Activated CD4-positive, alpha-beta memory T cell treated with anti-CD3 and anti-CD28 coated beads, Interleukin-2, amount 10 ng/mL, durations not matched to agents 7 days and 5 days (primary cell): ENCODE data around the gene MOB3A. TPM values are rescaled to one million over a fixed set of nuclear protein-coding genes. Genes with fewer than 3 reads are reported as not detected.
A peak's percentile ranks its signal among the peaks of the same experiment; 100 is the strongest.

Experiments
- CTCF ChIA-PET: fragments of 350-600 bp; sonication (Branson Sonifier 250); formaldehyde crosslinking; loops from one replicate; lab custom pipeline; 2021; ENCODE audit warnings: antibody characterized with exemption, inconsistent platforms; lab: Charles Lee
- POLR2A ChIA-PET: fragments of 350-600 bp; sonication (Branson Sonifier 250); formaldehyde crosslinking; loops from one replicate; lab custom pipeline; 2021; ENCODE audit warnings: antibody characterized with exemption; lab: Charles Lee
- DNase-seq: peaks from one replicate; pipeline ENCODE4 v3.0.0-alpha.2; 2020
- H3K27ac Mint-ChIP-seq: one replicate; pipeline ENCODE4 v1.8.0; 2021; ENCODE audit warnings: mild to moderate bottlenecking, mixed read lengths
- H3K27me3 Mint-ChIP-seq: one replicate; pipeline ENCODE4 v1.8.0; 2021; ENCODE audit warnings: mixed read lengths
- H3K36me3 Mint-ChIP-seq: one replicate; pipeline ENCODE4 v1.8.0; 2021; ENCODE audit warnings: low read depth, mixed read lengths
- H3K4me1 Mint-ChIP-seq: one replicate; pipeline ENCODE4 v1.8.0; 2021; ENCODE audit warnings: mixed read lengths
- H3K4me3 Mint-ChIP-seq: one replicate; pipeline ENCODE4 v1.8.0; 2021; ENCODE audit warnings: mild to moderate bottlenecking, mixed read lengths
- H3K9me3 Mint-ChIP-seq: one replicate; pipeline ENCODE4 v1.8.0; 2021; ENCODE audit warnings: mixed read lengths
- total RNA-seq, 2 experiments: library from RNA; stranded (reverse); gene quantifications; one replicate each; pipeline ENCODE4 v1.2.3, GENCODE V29; 2021

Gene MOB3A
- total RNA-seq, 2 experiments from 2014 or later, result 242 to 251 TPM

- Mint-ChIP-seq H3K36me3 (peaks cover 64% of the 10 kb centered on the region), H3K4me3 (no peak overlapping the region), H3K9me3 (no peaks in the 10 kb centered on the region), H3K27ac (no peak overlapping the region), H3K4me1 (no peaks in the 10 kb centered on the region), H3K27me3 (no peaks in the 10 kb centered on the region)
- no peak for DNase-seq
- CTCF ChIA-PET, result interaction anchor here (1.0 kb wide), 1 partner anchor 91 kb away, joined by 3 read pairs; no protein-coding TSS in a partner anchor
- POLR2A ChIA-PET, result no interaction called here
These were observed 14.7 kb upstream of the MOB3A start for GRCh38 chr19:2110822-2111221.

- Mint-ChIP-seq H3K4me3 (no peak overlapping the region), H3K4me1 (no peaks in the 10 kb centered on the region), H3K36me3 (peaks cover 67% of the 10 kb centered on the region), H3K27me3 (no peaks in the 10 kb centered on the region), H3K9me3 (no peaks in the 10 kb centered on the region), H3K27ac (no peak overlapping the region)
- CTCF ChIA-PET, result no interaction called here
- DNase-seq, result no peak
- POLR2A ChIA-PET, result no interaction called here
These were observed 13.1 kb upstream of the MOB3A start for GRCh38 chr19:2109046-2109864.

DNA sequence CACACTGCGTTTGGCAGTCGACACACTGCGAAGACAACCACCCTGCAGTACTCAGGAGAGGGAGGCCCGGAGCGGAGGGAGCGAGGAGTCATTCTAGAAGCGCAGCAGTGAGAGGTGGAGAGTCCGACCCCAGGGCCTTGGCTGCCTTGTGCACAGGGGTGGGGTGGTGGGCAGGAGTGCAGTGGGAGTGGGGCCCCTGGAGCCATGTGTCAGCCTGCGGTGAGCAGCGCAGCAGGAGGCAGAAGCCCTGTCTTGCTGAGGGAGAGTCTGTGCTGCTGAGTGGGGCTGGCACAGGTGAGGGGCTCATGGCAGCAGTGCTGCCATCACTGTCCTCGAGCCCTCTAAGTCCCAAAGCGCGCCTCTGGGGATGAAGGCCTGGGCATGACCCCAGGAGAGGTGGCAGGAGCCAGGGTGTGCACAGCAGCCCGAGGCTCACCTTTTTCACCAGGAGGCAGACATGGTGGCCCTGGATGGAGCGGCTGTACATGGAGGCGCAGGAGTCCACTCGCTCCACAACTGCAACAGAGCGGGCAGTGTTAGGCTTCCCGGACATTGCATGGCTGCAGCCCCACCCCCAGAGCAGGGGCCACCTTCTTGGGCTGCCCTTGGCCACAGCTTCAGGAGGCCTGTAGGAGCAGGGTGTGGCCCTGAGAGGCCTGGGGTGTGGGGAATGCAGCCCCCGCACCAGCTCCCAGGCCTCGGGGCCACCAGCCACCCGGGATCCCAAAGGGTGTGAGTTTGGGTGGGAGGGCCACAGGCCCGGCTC lies 12.3 kb upstream of the MOB3A start:
- POLR2A ChIA-PET, result no interaction called here
- Mint-ChIP-seq H3K27ac (no peak overlapping the region), H3K4me1 (no peaks in the 10 kb centered on the region), H3K36me3 (peaks cover 68% of the 10 kb centered on the region), H3K4me3 (no peak overlapping the region), H3K9me3 (no peaks in the 10 kb centered on the region), H3K27me3 (no peaks in the 10 kb centered on the region)
- CTCF ChIA-PET, result interaction anchor here (0.7 kb wide), 1 partner anchor 208 kb away, joined by 3 read pairs; no protein-coding TSS in a partner anchor
- DNase-seq, result no peak

DNA sequence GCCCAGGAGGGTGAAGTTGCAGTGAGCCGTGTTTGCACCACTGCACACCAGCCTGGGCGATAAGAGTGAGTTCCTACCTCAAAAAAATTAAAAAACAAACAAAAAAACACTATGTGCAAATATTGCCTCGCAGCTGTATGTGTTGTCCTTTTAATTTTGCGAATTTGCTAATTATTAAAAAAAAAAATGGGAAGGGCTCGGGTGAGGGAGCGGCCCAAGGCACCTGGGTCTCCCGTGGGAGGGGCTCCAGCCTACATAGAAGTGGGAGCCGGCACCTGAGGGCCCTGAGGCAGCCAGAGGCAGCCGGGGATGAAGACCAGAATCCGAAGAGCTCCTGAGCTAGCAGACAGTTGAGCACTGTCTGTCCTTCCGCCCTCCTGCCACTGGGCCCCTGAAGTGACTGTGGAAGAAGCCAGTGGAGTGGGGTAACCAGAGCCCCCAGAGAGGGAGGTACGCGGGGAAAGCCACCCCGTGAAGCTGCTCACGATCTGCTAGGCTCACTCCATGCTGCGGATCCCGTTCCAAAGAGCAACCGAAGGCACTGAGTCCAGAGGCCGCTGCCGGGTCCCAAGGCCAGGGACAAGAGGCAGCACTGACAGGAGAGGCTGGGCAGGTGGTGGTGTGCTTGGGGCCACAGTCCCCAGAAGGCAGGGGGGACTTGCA lies 7.0 kb upstream of the MOB3A start:
- no peak for DNase-seq
- no peak overlapping the region for H3K27ac Mint-ChIP-seq
- peaks cover 61% of the 10 kb centered on the region for H3K36me3 Mint-ChIP-seq
- POLR2A ChIA-PET, result no interaction called here
- no peak overlapping the region for H3K4me3 Mint-ChIP-seq
- no peaks in the 10 kb centered on the region for H3K27me3 Mint-ChIP-seq
- peaks cover 2% of the 10 kb centered on the region for H3K4me1 Mint-ChIP-seq
- CTCF ChIA-PET, result no interaction called here
- no peaks in the 10 kb centered on the region for H3K9me3 Mint-ChIP-seq

DNA sequence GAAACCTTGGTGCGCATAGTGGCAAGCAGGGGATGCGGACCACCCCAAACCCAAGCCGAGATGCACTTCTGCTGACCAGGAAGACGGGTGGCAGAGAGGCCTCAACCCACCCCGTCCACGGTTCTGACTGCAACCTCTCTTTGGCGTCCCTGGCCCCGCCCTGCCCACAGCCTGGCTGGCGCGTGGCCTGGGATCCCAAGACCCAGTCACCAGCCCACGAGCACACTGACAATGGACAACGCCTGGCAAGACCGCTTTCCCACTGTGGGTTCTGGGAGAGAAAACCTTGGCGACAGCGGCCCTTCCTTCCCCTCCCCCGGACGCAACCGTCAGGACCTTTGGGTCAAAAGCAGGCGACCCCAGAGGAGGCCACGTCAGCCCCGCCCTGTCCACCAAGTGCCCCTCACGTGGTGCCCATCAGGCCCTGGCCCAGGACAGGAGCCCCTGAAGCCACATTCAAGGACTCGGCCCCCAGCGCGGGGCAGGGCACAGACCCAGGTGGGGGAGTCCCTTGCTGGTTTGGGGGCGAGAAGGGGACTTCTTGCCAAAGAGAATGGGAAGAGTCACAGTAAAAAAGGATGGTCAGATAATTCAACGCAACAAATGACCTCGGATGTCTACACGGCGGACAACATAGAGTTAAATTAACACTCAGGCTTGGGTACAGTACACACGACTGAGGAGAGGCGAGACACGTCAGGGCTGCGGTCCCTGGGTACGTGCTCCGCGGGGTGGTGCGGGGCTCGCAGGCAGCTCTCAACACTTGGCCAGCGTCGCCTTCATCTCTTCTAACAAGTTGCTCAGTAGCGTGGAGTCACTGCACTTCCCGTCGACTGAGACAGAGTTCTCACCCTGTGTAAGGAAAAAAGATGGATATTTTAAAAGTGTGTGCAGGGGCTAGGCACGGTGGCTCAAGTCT lies 5.5 kb upstream of the MOB3A start:
- peaks cover 49% of the 10 kb centered on the region for H3K36me3 Mint-ChIP-seq
- H3K4me1 Mint-ChIP-seq, result peaks cover 11% of the 10 kb centered on the region
- H3K4me3 Mint-ChIP-seq, result no peak overlapping the region
- ChIA-PET CTCF (no interaction called here), POLR2A (no interaction called here)
- DNase-seq, result no peak
- H3K27me3 Mint-ChIP-seq, result no peaks in the 10 kb centered on the region
- H3K27ac Mint-ChIP-seq, result no peak overlapping the region
- no peaks in the 10 kb centered on the region for H3K9me3 Mint-ChIP-seq

GRCh38 chr19:2100719-2101061 lies 4.6 kb upstream of the MOB3A start:
- Mint-ChIP-seq H3K4me1 (peaks cover 11% of the 10 kb centered on the region), H3K27me3 (no peaks in the 10 kb centered on the region), H3K4me3 (no peak overlapping the region), H3K27ac (no peak overlapping the region), H3K9me3 (no peaks in the 10 kb centered on the region), H3K36me3 (peaks cover 42% of the 10 kb centered on the region)
- no peak for DNase-seq
- ChIA-PET CTCF (no interaction called here), POLR2A (no interaction called here)

DNA sequence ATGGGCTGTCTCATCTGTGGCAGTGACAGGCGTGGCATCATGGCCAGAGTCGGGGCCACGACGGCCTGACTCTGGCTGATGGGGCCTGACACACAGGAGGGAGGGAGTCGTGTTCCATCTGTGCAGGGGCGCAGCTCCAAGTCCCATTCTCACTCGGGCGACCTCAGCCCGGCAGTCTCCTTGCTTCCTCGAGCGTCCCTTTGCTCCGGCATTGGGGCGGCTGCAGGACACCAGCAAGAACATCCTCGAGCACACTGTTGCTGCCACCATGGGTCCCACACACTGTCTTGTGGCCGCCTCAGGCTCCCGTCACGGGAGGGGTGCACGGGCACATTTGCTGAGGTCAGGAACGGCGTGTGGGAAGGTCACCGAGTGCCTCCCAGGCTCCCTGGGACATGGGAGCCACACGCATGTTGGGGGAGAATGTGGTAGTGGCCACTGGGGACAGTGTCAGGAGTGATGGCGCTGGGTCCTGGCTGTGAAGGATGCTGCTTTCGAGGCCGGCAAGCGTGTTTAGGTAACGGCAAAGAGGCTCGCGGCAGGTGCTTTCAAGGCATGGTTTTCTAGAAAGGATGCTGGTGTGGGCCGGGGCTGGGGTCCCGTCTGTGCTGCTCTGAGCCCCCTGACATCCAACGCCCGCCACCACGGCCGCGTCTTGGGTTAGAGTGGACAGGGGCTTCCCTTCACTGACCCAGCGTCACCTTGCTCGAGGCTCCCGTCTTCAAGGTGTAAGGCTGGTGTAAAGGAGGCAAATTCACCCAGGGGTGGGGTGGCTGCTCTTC lies 4.0 kb upstream of the MOB3A start:
- Mint-ChIP-seq H3K36me3 (peaks cover 41% of the 10 kb centered on the region), H3K4me1 (peaks cover 11% of the 10 kb centered on the region), H3K4me3 (no peak overlapping the region), H3K27me3 (no peaks in the 10 kb centered on the region), H3K27ac (no peak overlapping the region), H3K9me3 (no peaks in the 10 kb centered on the region)
- ChIA-PET CTCF (no interaction called here), POLR2A (no interaction called here)
- DNase-seq, result no peak

DNA sequence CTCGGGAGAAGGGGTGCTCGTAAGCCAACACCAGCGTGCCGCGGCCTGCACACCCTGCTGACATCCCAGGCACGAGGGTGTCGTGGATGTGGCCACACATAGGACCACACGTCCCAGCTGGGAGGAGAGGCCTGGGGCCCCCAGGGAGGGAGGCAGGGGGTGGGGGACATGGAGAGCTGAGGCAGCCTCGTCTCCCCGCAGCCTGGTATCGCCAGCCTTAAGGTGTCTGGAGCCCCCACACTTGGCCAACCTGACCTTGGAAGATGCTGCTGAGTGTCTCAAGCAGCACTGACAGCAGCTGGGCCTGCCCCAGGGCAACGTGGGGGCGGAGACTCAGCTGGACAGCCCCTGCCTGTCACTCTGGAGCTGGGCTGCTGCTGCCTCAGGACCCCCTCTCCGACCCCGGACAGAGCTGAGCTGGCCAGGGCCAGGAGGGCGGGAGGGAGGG lies 3.0 kb upstream of the MOB3A start:
- DNase-seq, result no peak
- Mint-ChIP-seq H3K27me3 (no peaks in the 10 kb centered on the region), H3K27ac (no peak overlapping the region), H3K4me3 (no peak overlapping the region), H3K36me3 (peaks cover 43% of the 10 kb centered on the region), H3K9me3 (no peaks in the 10 kb centered on the region), H3K4me1 (peaks cover 14% of the 10 kb centered on the region)
- POLR2A ChIA-PET, result no interaction called here
- CTCF ChIA-PET, result interaction anchor here (1.2 kb wide), 1 partner anchor 79 kb away, joined by 5 read pairs; no protein-coding TSS in a partner anchor

GRCh38 chr19:2097886-2098327 lies 1.8 kb upstream of the MOB3A start:
- Mint-ChIP-seq H3K9me3 (no peaks in the 10 kb centered on the region), H3K4me1 (peaks cover 22% of the 10 kb centered on the region), H3K27ac (no peak overlapping the region), H3K27me3 (no peaks in the 10 kb centered on the region), H3K4me3 (peak overlapping the region; percentile 21), H3K36me3 (peaks cover 40% of the 10 kb centered on the region)
- POLR2A ChIA-PET, result interaction anchor here (0.8 to 2.4 kb wide), 4 partner anchors 15 to 201 kb away, joined by 3 to 14 read pairs (median 6); no protein-coding TSS in a partner anchor
- CTCF ChIA-PET, result interaction anchor here (1.0 to 1.5 kb wide), 3 partner anchors 46 to 200 kb away, joined by 3 to 5 read pairs (median 4); no protein-coding TSS in a partner anchor
- no peak for DNase-seq

- no peaks in the 10 kb centered on the region for H3K9me3 Mint-ChIP-seq
- H3K27ac Mint-ChIP-seq, result peak overlapping the region; percentile 78
- DNase-seq, result peak; percentile 47
- ChIA-PET CTCF (interaction anchor here (1.0 to 1.5 kb wide), 4 partner anchors 45 to 199 kb away, joined by 3 to 5 read pairs (median 4); partner anchors contain the start of gene AP3D1), POLR2A (interaction anchor here (0.6 to 2.4 kb wide), 7 partner anchors 12 to 200 kb away, joined by 3 to 14 read pairs (median 3); no protein-coding TSS in a partner anchor)
- no peaks in the 10 kb centered on the region for H3K27me3 Mint-ChIP-seq
- peaks cover 45% of the 10 kb centered on the region for H3K36me3 Mint-ChIP-seq
- peak overlapping the region; percentile 77 for H3K4me3 Mint-ChIP-seq
- H3K4me1 Mint-ChIP-seq, result peaks cover 25% of the 10 kb centered on the region
These were observed 1.2 kb upstream of the MOB3A start for GRCh38 chr19:2097203-2097885.
